ENCODE data around the gene THRB.

THRB gene

GRCh38 chr3:24342275-24342674 lies 152.4 kb downstream of the THRB start:
- no peak for DNase-seq (ENCODE audit: extremely low read depth, low read depth)
- TF ChIP-seq, protein P1, sequence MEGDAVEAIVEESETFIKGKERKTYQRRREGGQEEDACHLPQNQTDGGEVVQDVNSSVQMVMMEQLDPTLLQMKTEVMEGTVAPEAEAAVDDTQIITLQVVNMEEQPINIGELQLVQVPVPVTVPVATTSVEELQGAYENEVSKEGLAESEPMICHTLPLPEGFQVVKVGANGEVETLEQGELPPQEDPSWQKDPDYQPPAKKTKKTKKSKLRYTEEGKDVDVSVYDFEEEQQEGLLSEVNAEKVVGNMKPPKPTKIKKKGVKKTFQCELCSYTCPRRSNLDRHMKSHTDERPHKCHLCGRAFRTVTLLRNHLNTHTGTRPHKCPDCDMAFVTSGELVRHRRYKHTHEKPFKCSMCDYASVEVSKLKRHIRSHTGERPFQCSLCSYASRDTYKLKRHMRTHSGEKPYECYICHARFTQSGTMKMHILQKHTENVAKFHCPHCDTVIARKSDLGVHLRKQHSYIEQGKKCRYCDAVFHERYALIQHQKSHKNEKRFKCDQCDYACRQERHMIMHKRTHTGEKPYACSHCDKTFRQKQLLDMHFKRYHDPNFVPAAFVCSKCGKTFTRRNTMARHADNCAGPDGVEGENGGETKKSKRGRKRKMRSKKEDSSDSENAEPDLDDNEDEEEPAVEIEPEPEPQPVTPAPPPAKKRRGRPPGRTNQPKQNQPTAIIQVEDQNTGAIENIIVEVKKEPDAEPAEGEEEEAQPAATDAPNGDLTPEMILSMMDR (IDR thresholded peaks at IDR 0.05; ENCODE audit: low read depth, low read length) = no peak

- TF ChIP-seq, protein P1 (IDR thresholded peaks at IDR 0.05; ENCODE audit: low read depth, low read length) = no peak
- DNase-seq (ENCODE audit: extremely low read depth, low read depth) = no peak
These were observed 153.0 kb downstream of the THRB start for GRCh38 chr3:24341668-24342067.

DNA sequence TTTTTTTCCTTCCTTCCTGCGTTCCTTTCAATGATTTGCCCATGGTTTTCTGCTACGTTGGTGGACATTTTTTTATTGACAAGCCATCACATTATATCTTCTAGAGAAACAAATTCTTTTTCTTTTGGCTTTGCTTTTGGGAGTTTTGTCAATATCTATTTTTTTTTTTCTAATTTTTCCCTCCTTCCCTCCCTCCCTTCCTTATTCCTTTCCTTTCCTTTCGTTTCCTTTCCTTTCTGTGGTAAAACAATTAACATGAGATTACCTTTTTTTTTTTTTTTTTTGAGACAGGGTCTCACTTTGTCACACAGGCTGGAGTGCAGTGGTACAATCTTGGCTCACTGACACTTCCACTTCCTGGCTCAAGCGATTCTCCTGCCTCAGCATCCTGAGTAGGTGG lies 153.7 kb downstream of the THRB start:
- no peak for DNase-seq (ENCODE audit: extremely low read depth, low read depth)
- TF ChIP-seq, protein P1 (IDR thresholded peaks at IDR 0.05; ENCODE audit: low read depth, low read length) = no peak

DNA sequence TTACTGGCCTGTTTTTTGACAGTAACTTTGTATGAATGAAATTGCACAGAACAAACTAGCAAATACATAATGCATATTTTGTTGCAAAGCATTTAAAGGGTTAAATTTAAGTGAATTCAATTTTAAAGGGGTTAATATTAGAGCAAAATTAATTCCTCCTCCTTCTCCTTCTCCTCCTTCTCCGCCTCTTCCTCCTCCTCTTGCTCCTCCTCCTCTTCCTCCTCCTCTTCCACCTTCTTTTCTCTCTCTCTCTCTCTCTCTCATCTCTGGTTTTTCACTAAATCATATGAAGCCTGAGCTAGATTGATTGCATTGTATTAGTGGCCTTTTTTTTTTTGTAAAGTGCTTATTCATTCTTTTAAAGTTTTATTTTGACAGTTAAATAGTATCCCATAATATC lies 154.5 kb downstream of the THRB start:
- DNase-seq (ENCODE audit: extremely low read depth, low read depth) = no peak
- TF ChIP-seq, protein P1 (IDR thresholded peaks at IDR 0.05; ENCODE audit: low read depth, low read length) = no peak

GRCh38 chr3:24339266-24339825 lies 155.3 kb downstream of the THRB start:
- TF ChIP-seq, protein P1 (IDR thresholded peaks at IDR 0.05; ENCODE audit: low read depth, low read length) = no peak
- DNase-seq (ENCODE audit: extremely low read depth, low read depth) = no peak

DNA sequence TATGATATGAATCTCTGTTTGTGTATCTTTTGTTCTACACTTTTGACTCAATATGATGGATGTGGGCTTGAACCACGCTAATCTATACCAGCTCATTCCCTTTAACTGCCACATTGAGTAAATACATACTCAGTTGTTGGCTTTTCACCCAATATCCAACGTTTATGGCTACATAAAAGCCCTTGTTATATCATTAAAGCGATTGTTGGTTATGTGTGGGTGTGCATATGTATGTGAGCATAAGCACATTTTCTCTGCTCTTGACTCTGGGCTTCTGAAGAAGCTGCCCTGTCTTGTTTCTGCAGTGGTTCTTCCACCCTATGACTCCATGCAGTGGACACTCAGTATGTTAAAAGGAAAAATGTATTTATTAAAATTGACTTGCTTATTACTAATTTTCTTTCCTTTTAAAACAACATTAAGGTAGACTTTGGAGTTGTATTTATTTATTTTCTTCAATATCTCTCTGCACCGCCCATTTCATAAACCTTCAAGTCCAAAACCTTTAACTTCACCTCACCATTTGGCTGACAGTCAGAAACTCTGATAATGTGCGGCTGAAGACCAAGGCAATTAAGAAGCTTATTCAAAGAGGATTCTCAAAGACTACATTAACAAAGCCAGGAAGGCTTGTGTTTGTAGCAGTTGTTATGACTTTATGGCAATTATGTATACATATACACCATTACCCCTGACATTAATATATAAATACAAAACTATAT lies 156.1 kb downstream of the THRB start:
- no peak for DNase-seq (ENCODE audit: extremely low read depth, low read depth)
- TF ChIP-seq, protein P1 (IDR thresholded peaks at IDR 0.05; ENCODE audit: low read depth, low read length) = no peak

DNA sequence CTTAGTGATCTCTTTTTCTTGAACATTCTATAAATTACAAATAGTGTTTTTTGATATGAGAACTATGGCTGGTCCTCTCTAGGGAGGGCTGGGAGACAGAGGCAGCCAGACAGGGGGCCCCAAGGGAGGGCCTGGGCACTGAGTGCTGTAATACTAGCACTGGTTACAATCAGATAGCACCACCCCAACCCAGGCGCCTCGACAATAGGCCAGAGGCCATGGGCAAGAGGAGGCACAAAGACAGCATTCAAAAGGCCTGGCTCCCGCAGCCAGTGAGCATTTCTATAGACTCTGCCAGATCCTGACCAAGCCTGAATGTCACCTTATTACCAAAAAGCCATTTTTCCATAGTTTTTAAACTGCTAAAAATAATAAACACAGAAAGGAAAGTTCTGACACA lies 158.5 kb downstream of the THRB start:
- TF ChIP-seq, protein P1 (IDR thresholded peaks at IDR 0.05; ENCODE audit: low read depth, low read length) = no peak
- DNase-seq (ENCODE audit: extremely low read depth, low read depth) = no peak
